Lower leg skin (tissue), 4 donors: ENCODE measurements around the gene OSBPL9. TPM values are rescaled to one million over a fixed set of nuclear protein-coding genes. Genes with fewer than 3 reads are reported as not detected.

Experiments used
- DNase-seq, 2 donors: peaks; one replicate each; pipeline ENCODE4 v3.0.0-alpha.2; 2019; ENCODE audit warnings: low spot score in 2 of 2
- H3K4me3 ChIP-seq: fragments of 200-600 bp; sonication (generic); 2 replicates; pipeline ENCODE4 v1.5.1; 2017; ENCODE audit warnings: mild to moderate bottlenecking, low read depth; ENCODE audit not compliant: poor library complexity, severe bottlenecking
- POLR2A ChIP-seq, 2 donors: fragments of 450-650 bp; IDR thresholded peaks; one replicate each; pipeline ENCODE4 v1.6.1; 2016 to 2017; ENCODE audit warnings: antibody characterized with exemption in 2 of 2, mild to moderate bottlenecking in 1 of 2, moderate library complexity in 1 of 2
- WGBS, 2 donors: methylation state at CpG; one replicate each; pipeline ENCODE4 v1.1.5; 2018; 5-methylcytosine and 5-hydroxymethylcytosine counted together
- intact Hi-C: fragments of 100-400 bp; cut with DNase I; formaldehyde crosslinking; loops from one replicate; pipeline ENCODE4 v1.15.0; 2023; ENCODE audit warnings: low total_unique reads
- total RNA-seq, 4 donors: library from RNA; depleted of rRNA; stranded (reverse); fragments of >200 nt; gene quantifications; one replicate each; pipeline ENCODE4 v1.1.0, GENCODE V29; 2016
- TF ChIP-seq, protein P1 (sequence below), 3 donors: fragments of 450-650 bp; IDR thresholded peaks; one replicate each; pipeline ENCODE4 v1.5.1; 2016; ENCODE audit warnings: antibody characterized with exemption in 3 of 3, mild to moderate bottlenecking in 3 of 3, moderate library complexity in 2 of 3

The OSBPL9 gene
- total RNA-seq, 4 donors from 2014 or later = 35.9 to 56.9 (median 46.9) TPM

DNA sequence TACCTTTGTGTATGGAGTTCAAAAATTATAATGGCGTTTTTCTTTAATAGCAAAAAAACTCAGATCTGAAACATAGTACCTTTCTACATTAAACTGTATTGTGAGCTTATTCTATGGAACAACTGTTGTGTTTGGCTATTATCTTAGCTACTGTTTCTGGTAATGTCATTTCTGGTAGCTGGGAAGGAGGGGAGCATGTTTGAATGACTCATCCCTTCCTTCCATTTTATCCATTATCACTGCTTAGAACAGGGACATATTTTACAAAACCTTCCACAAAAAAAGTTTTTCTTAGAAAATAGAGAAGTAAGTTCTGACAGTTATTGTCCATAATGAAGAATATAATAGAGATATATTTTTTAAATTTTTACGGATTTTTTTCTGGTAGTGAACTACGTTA lies 133.3 kb downstream of the OSBPL9 start:
- DNase-seq = no peak
- intact Hi-C loops = no loop called here
- H3K4me3 ChIP-seq = no peak overlapping the region
- 90 to 95% methylated on average over 3 of the region's 3 CpGs for WGBS, 2 donors
- no peak for TF ChIP-seq POLR2A (IDR thresholded peaks at IDR 0.05)
- TF ChIP-seq, protein P1, sequence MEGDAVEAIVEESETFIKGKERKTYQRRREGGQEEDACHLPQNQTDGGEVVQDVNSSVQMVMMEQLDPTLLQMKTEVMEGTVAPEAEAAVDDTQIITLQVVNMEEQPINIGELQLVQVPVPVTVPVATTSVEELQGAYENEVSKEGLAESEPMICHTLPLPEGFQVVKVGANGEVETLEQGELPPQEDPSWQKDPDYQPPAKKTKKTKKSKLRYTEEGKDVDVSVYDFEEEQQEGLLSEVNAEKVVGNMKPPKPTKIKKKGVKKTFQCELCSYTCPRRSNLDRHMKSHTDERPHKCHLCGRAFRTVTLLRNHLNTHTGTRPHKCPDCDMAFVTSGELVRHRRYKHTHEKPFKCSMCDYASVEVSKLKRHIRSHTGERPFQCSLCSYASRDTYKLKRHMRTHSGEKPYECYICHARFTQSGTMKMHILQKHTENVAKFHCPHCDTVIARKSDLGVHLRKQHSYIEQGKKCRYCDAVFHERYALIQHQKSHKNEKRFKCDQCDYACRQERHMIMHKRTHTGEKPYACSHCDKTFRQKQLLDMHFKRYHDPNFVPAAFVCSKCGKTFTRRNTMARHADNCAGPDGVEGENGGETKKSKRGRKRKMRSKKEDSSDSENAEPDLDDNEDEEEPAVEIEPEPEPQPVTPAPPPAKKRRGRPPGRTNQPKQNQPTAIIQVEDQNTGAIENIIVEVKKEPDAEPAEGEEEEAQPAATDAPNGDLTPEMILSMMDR (IDR thresholded peaks at IDR 0.05) = no peak

DNA sequence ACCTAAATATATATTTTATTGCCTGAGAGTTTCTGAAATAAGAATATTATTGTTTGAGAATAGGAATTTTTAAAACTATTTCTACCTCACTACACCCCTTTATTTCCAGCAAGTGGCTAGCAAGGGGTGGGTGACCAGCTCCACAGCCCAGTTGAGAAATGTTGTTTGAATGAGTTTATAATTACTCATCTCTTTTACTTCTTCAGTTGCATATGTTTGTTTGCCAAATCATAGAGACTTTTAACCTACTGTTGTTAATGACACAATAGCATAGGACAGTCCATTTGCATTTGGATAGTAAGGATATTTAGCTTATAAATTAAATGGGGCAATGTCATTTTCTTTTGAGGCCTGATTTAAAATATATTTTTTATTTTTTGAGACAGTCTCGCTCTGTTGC lies 133.8 kb downstream of the OSBPL9 start:
- DNase-seq = no peak
- 96 to 97% methylated on average over 1 of the region's 1 CpG for WGBS, 2 donors
- H3K4me3 ChIP-seq = no peak overlapping the region
- no peak for TF ChIP-seq POLR2A (IDR thresholded peaks at IDR 0.05)
- TF ChIP-seq, protein P1 (IDR thresholded peaks at IDR 0.05) = no peak
- intact Hi-C loops = no loop called here

DNA sequence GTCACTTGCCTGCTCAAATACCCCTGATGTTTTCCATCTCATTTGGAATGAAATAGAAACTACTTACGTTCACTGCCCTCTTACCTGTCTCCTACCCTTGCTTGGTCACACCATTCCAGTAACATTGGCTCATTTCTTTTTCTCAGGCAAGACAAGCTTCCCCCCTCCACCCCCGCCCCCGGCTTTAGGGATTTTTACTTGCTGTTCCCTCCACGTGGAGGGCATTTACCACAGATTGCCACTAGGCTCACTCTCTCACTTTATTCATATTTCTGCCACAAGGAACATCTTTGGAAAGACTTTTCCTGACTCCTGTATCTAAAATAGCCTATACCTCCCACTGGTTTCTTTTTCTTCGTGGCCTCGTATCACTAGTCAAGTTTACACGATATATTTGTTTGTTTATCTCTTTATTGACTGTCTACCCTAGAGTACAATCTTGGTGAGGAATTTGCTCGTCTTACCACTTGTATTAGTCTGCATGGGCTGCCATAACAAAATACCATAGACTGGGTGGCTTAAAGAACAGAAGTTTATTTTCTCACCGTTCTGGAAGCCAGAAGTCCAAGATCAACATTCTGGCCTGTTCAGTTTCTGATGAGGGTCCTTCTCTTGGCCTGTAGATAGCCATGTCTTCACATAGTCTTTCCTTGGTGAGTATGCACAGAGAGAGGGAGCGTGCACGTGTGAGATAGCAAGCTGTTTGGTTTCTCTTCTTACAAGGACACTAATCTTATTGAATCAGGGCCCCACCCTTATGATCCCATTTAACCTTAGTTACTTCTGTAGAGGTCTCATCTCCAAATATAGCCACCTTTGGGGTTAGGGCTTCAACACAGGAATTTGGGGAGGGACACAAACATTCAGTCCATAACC lies 135.4 kb downstream of the OSBPL9 start:
- intact Hi-C loops = no loop called here
- TF ChIP-seq, protein P1 (IDR thresholded peaks at IDR 0.05) = no peak
- TF ChIP-seq POLR2A (IDR thresholded peaks at IDR 0.05) = no peak
- DNase-seq = no peak
- WGBS, 2 donors = 95 to 97% methylated on average over 11 of the region's 11 CpGs
- no peak overlapping the region for H3K4me3 ChIP-seq

DNA sequence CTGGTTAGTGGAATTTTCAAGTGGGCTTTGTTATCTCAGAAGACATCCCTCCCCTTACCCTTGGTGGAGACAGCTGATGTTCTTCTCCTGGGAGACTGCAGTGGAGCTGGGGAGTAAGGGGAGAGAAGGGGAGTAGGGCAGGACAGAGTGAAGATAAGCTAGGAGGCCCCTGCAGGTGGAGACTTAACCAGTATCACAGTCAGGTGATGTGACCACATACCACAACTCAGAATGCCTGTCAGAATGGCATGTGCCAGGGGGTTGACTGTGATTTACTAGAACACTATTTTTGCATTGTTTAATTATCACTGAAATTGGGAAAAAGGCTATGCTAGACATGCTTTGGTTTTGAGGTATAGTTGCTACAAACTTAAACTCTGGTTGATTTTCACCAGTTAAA lies 137.1 kb downstream of the OSBPL9 start:
- no peak for TF ChIP-seq POLR2A (IDR thresholded peaks at IDR 0.05)
- TF ChIP-seq, protein P1 (IDR thresholded peaks at IDR 0.05) = no peak
- no peak overlapping the region for H3K4me3 ChIP-seq
- intact Hi-C loops = no loop called here
- DNase-seq = no peak

DNA sequence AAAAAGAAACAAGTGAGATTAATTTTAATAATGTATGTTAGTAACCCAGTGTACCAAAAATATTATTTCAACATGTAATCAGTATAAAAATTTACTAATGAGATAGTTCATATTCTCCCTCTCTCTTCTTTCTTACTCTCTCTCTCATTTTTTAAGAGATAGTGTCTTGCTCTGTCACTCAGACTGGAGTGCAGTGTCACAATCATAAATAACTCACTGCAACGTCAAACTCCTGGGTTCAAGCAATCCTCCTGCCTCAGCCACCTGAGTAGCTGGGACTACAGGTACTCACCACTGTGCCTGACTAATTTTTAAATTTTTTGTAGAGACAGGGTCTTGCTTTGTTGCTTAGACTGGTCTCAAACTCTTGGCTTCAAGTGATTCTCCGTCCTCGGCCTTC lies 137.8 kb downstream of the OSBPL9 start:
- intact Hi-C loops = no loop called here
- 91 to 98% methylated on average over 3 of the region's 3 CpGs for WGBS, 2 donors

More for the DNA sequence above, 137.8 kb downstream of the OSBPL9 start:
- TF ChIP-seq POLR2A (IDR thresholded peaks at IDR 0.05) = no peak
- TF ChIP-seq, protein P1 (IDR thresholded peaks at IDR 0.05) = no peak
- DNase-seq = no peak
- no peak overlapping the region for H3K4me3 ChIP-seq
